Measurements from ENCODE around the gene CYB5R4.

DNA sequence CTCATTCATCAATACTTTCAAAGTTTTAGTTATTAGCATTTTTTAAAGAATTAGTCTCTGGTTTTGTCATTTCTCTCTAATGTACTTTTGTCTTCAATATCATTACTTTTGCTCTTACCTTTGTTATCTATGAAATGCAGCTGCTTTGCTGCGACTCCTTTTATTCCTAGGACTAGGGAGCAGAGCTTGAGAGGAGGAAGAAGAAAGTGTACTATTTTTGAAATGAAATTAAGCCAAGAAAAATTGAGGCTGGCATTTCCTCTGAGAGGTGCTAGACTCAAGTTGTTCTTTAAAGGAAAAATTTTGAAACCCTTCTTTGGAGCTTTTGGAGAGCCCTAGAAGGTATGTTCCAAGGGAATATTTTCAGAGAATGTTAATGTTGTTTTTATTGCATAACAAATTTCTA lies 125.8 kb downstream of the CYB5R4 start:
- TF ChIP-seq, protein P1, sequence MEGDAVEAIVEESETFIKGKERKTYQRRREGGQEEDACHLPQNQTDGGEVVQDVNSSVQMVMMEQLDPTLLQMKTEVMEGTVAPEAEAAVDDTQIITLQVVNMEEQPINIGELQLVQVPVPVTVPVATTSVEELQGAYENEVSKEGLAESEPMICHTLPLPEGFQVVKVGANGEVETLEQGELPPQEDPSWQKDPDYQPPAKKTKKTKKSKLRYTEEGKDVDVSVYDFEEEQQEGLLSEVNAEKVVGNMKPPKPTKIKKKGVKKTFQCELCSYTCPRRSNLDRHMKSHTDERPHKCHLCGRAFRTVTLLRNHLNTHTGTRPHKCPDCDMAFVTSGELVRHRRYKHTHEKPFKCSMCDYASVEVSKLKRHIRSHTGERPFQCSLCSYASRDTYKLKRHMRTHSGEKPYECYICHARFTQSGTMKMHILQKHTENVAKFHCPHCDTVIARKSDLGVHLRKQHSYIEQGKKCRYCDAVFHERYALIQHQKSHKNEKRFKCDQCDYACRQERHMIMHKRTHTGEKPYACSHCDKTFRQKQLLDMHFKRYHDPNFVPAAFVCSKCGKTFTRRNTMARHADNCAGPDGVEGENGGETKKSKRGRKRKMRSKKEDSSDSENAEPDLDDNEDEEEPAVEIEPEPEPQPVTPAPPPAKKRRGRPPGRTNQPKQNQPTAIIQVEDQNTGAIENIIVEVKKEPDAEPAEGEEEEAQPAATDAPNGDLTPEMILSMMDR (conservative IDR thresholded peaks at IDR 0.05; ENCODE audit: low read length), result no peak
- no peak for TF ChIP-seq EZH2phosphoT487 (IDR thresholded peaks at IDR 0.05; ENCODE audit: borderline replicate concordance)
